Karpas-422 (cell line): ENCODE measurements around the gene KCND3. TPM values are rescaled to one million over a fixed set of nuclear protein-coding genes. Genes with fewer than 3 reads are reported as not detected.

Experiments
- DNase-seq: peaks from one replicate; pipeline ENCODE4 v3.0.0-alpha.2; 2015
- H2AFZ ChIP-seq: fragments of 200-600 bp; sonication (generic); 2 replicates; pipeline ENCODE4 v1.6.1; 2014; ENCODE audit warnings: antibody characterized with exemption, low read length, mixed read lengths
- H3K27ac ChIP-seq: fragments of 200-600 bp; sonication (generic); 2 replicates; pipeline ENCODE4 v1.5.1; 2014; ENCODE audit warnings: mild to moderate bottlenecking, low read length, moderate library complexity
- H3K27me3 ChIP-seq: fragments of 200-600 bp; sonication (generic); 2 replicates; pipeline ENCODE4 v1.6.1; 2014; ENCODE audit warnings: low read length, mixed read lengths
- H3K36me3 ChIP-seq: fragments of 200-600 bp; sonication (generic); 2 replicates; pipeline ENCODE4 v1.6.1; 2014; ENCODE audit warnings: low read length, mixed read lengths; ENCODE audit not compliant: insufficient read depth
- H3K4me1 ChIP-seq: fragments of 200-600 bp; sonication (generic); 2 replicates; pipeline ENCODE4 v1.6.1; 2014; ENCODE audit warnings: mild to moderate bottlenecking, low read length, mixed read lengths
- H3K4me2 ChIP-seq: fragments of 200-600 bp; sonication (generic); 2 replicates; pipeline ENCODE4 v1.6.1; 2014; ENCODE audit warnings: low read length, low read depth, mild to moderate bottlenecking; ENCODE audit not compliant: poor library complexity, severe bottlenecking
- H3K4me3 ChIP-seq: fragments of 200-600 bp; sonication (generic); 2 replicates; pipeline ENCODE4 v1.5.1; 2014; ENCODE audit warnings: mild to moderate bottlenecking, antibody characterized with exemption, low read length, mixed read lengths
- H3K79me2 ChIP-seq: fragments of 200-600 bp; sonication (generic); 2 replicates; pipeline ENCODE4 v1.6.1; 2014; ENCODE audit warnings: mild to moderate bottlenecking, low read length, mixed read lengths
- H3K9ac ChIP-seq: fragments of 200-600 bp; sonication (generic); 2 replicates; pipeline ENCODE4 v1.6.0; 2014; ENCODE audit warnings: low read length
- H3K9me2 ChIP-seq: fragments of 200-600 bp; sonication (generic), shearing (Covaris generic); replicated peaks from 2 replicates; pipeline ENCODE4 v1.6.0; 2014; ENCODE audit warnings: mild to moderate bottlenecking, low read length, moderate library complexity; ENCODE audit not compliant: insufficient read depth
- H3K9me3 ChIP-seq: fragments of 300-700, 200-600 bp; sonication (generic); 2 replicates; pipeline ENCODE4 v1.6.1; 2014; ENCODE audit warnings: low read length, mixed read lengths
- H4K20me1 ChIP-seq: fragments of 200-600 bp; sonication (generic); 2 replicates; pipeline ENCODE4 v1.6.1; 2014; ENCODE audit warnings: mild to moderate bottlenecking, antibody characterized with exemption, low read length, low read depth; ENCODE audit not compliant: insufficient read depth
- total RNA-seq: library from RNA; depleted of rRNA; stranded (reverse); fragments of >200 nt; shearing (Covaris generic); gene quantifications from 2 replicates; pipeline ENCODE4 v1.2.3, GENCODE V29; 2014; ENCODE audit warnings: low replicate concordance

The KCND3 gene
- total RNA-seq, 1 experiment from 2014 or later, result not detected

GRCh38 chr1:111882986-111883560 is 106.4 kb downstream of the KCND3 start:
- no peaks in the 10 kb centered on the region for H3K9me3 ChIP-seq
- H3K36me3 ChIP-seq, result no peaks in the 10 kb centered on the region
- no peaks in the 10 kb centered on the region for H3K4me1 ChIP-seq
- no peak overlapping the region for H3K27ac ChIP-seq
- no peak overlapping the region for H3K9ac ChIP-seq
- no peaks in the 10 kb centered on the region for H3K9me2 ChIP-seq
- no peaks in the 10 kb centered on the region for H3K79me2 ChIP-seq
- H3K4me2 ChIP-seq, result no peak overlapping the region
- H3K27me3 ChIP-seq, result no peaks in the 10 kb centered on the region
- no peak overlapping the region for H2AFZ ChIP-seq
- H3K4me3 ChIP-seq, result no peak overlapping the region
- DNase-seq, result no peak
- H4K20me1 ChIP-seq, result no peaks in the 10 kb centered on the region

GRCh38 chr1:111882559-111882958 is 106.9 kb downstream of the KCND3 start:
- H3K9me3 ChIP-seq, result no peaks in the 10 kb centered on the region
- H3K79me2 ChIP-seq, result no peaks in the 10 kb centered on the region
- no peaks in the 10 kb centered on the region for H3K4me1 ChIP-seq
- no peak overlapping the region for H3K4me3 ChIP-seq
- no peak for DNase-seq
- H3K9ac ChIP-seq, result no peak overlapping the region
- no peak overlapping the region for H3K27ac ChIP-seq
- H4K20me1 ChIP-seq, result no peaks in the 10 kb centered on the region
- H3K9me2 ChIP-seq, result no peaks in the 10 kb centered on the region
- H3K4me2 ChIP-seq, result no peak overlapping the region
- H3K36me3 ChIP-seq, result no peaks in the 10 kb centered on the region
- H3K27me3 ChIP-seq, result no peaks in the 10 kb centered on the region
- no peak overlapping the region for H2AFZ ChIP-seq

GRCh38 chr1:111880881-111881837 is 108.3 kb downstream of the KCND3 start:
- Histone ChIP-seq H3K9me2 (no peaks in the 10 kb centered on the region), H3K4me2 (no peak overlapping the region), H4K20me1 (no peaks in the 10 kb centered on the region), H3K9ac (no peak overlapping the region), H3K27me3 (no peaks in the 10 kb centered on the region), H3K79me2 (no peaks in the 10 kb centered on the region), H3K27ac (no peak overlapping the region), H3K4me3 (no peak overlapping the region), H3K9me3 (no peaks in the 10 kb centered on the region), H3K36me3 (no peaks in the 10 kb centered on the region), H2AFZ (no peak overlapping the region), H3K4me1 (no peaks in the 10 kb centered on the region)
- DNase-seq, result no peak

DNA sequence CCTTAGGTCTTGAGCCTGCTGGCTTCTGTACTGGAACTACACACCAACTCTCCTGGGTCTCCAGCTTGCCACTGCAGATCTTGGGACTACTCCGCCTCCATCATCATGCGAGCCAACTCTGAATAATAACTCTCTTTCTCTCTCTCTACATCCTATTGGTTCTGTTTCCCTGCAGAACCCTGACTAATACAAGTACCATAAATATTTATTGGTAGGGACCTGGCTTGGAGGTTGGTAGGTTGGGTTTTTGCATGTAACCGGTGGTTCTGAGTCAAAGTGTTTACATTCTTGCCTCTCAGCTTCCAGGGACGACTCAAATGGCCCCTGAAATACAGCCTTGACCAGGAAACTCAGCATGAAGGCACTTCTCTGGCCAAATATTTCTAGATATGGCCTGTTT is 110.4 kb downstream of the KCND3 start:
- no peaks in the 10 kb centered on the region for H4K20me1 ChIP-seq
- no peaks in the 10 kb centered on the region for H3K79me2 ChIP-seq
- no peak for DNase-seq
- H3K36me3 ChIP-seq, result no peaks in the 10 kb centered on the region
- no peak overlapping the region for H3K4me3 ChIP-seq
- H3K4me1 ChIP-seq, result no peaks in the 10 kb centered on the region
- no peak overlapping the region for H3K9ac ChIP-seq
- no peak overlapping the region for H3K27ac ChIP-seq
- no peak overlapping the region for H3K4me2 ChIP-seq
- no peaks in the 10 kb centered on the region for H3K27me3 ChIP-seq
- H3K9me3 ChIP-seq, result no peaks in the 10 kb centered on the region
- H3K9me2 ChIP-seq, result no peaks in the 10 kb centered on the region
- H2AFZ ChIP-seq, result no peak overlapping the region

- DNase-seq, result no peak
- H3K4me3 ChIP-seq, result no peak overlapping the region
- no peaks in the 10 kb centered on the region for H3K9me3 ChIP-seq
- no peaks in the 10 kb centered on the region for H3K9me2 ChIP-seq
- no peak overlapping the region for H3K27ac ChIP-seq
- no peaks in the 10 kb centered on the region for H3K27me3 ChIP-seq
- H3K4me1 ChIP-seq, result no peaks in the 10 kb centered on the region
- H3K9ac ChIP-seq, result no peak overlapping the region
- no peaks in the 10 kb centered on the region for H4K20me1 ChIP-seq
- H3K4me2 ChIP-seq, result no peak overlapping the region
- no peak overlapping the region for H2AFZ ChIP-seq
- H3K79me2 ChIP-seq, result no peaks in the 10 kb centered on the region
- no peaks in the 10 kb centered on the region for H3K36me3 ChIP-seq
Measured at GRCh38 chr1:111878649-111879048, 110.8 kb downstream of the KCND3 start.

DNA sequence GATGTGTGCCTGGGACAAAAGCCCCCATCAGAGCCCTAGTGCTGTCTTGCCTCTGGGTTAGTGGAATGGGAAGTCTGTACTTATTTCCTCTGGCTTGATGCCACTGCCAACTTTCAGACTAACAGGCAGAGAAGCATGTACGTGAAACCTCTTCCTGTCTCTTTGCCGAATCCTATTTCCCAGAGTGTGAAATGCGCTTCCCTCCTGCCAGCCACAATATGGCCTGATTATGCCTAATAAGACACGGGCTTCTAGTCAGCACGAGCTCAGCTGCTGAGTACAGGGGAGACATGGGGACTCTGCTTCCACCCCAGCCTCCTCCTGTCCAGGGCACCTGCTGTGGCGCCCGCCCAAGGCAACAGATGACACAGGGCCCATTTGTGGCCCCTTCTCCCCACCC is 111.4 kb downstream of the KCND3 start:
- H3K4me1 ChIP-seq, result no peaks in the 10 kb centered on the region
- no peak overlapping the region for H3K27ac ChIP-seq
- H2AFZ ChIP-seq, result no peak overlapping the region
- H3K4me2 ChIP-seq, result no peak overlapping the region
- H4K20me1 ChIP-seq, result no peaks in the 10 kb centered on the region
- DNase-seq, result no peak
- no peaks in the 10 kb centered on the region for H3K79me2 ChIP-seq
- no peaks in the 10 kb centered on the region for H3K27me3 ChIP-seq
- no peak overlapping the region for H3K9ac ChIP-seq
- H3K4me3 ChIP-seq, result no peak overlapping the region
- H3K9me2 ChIP-seq, result no peaks in the 10 kb centered on the region
- no peaks in the 10 kb centered on the region for H3K36me3 ChIP-seq
- no peaks in the 10 kb centered on the region for H3K9me3 ChIP-seq

DNA sequence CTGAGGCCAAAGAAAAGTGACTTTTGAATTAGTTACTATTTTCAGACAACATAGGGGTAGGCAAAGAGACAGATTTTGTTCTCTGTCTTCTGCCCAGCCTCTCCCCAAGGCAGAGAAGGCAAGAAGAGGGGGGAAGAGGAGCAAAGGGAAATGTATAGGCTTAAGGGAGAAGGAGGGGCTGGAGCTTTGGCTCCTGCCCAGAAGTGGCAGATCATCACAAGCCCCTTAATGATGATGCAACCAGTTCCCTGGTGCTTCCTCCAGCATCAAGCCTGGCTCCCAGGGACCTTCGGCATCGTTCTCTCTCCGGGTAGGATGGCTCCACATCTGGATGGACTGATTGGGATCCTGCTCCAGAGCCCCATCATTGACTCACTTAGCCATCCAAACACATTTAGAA is 112.8 kb downstream of the KCND3 start:
- Histone ChIP-seq H3K79me2 (no peaks in the 10 kb centered on the region), H3K4me1 (no peaks in the 10 kb centered on the region), H3K9me3 (no peaks in the 10 kb centered on the region), H3K36me3 (no peaks in the 10 kb centered on the region), H3K27me3 (no peaks in the 10 kb centered on the region), H2AFZ (no peak overlapping the region), H4K20me1 (no peaks in the 10 kb centered on the region), H3K4me2 (no peak overlapping the region), H3K27ac (no peak overlapping the region), H3K4me3 (no peak overlapping the region), H3K9ac (no peak overlapping the region), H3K9me2 (no peaks in the 10 kb centered on the region)
- no peak for DNase-seq

DNA sequence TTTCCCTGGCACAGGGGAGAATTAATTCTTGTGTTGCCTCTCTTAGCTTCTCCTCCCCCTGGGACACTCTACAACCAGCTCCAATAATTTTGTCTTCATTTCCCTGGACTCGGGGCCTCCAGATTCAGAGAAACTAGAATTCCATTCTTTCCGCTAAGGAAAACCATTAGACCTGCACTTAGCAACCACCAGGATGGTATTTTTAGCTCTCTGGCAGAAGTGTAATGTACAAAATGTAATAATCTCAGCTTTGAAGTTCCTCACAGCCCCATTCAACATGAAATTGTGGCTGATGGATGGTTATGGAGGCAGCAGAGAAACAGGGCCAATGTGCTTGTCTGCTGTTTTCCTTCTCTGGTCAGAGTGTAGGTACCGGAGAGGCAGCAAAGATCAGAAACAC is 113.8 kb downstream of the KCND3 start:
- Histone ChIP-seq H3K9me3 (no peaks in the 10 kb centered on the region), H3K27ac (no peak overlapping the region), H3K9ac (no peak overlapping the region), H2AFZ (no peak overlapping the region), H3K4me2 (no peak overlapping the region), H3K36me3 (no peaks in the 10 kb centered on the region), H3K27me3 (no peaks in the 10 kb centered on the region), H4K20me1 (no peaks in the 10 kb centered on the region), H3K9me2 (no peaks in the 10 kb centered on the region), H3K79me2 (no peaks in the 10 kb centered on the region), H3K4me1 (no peaks in the 10 kb centered on the region), H3K4me3 (no peak overlapping the region)
- DNase-seq, result no peak
